ENCODE measurements around the gene AQP1. TPM values are rescaled to one million over a fixed set of nuclear protein-coding genes. Genes with fewer than 3 reads are reported as not detected.
A peak's percentile ranks its signal among the peaks of the same experiment; 100 is the strongest.

Gene AQP1
- total RNA-seq, 1 experiment from 2014 or later, result 8.2 TPM

- DNase-seq (ENCODE audit: low spot score), result no peak
Measured at GRCh38 chr7:30884881-30885280, 26.8 kb upstream of the AQP1 start.

- no peak for DNase-seq (ENCODE audit: low spot score)
Measured at GRCh38 chr7:30886608-30887011, 25.0 kb upstream of the AQP1 start.

- DNase-seq (ENCODE audit: low spot score), result no peak
Measured at GRCh38 chr7:30887464-30887872, 24.2 kb upstream of the AQP1 start.

- DNase-seq (ENCODE audit: low spot score), result no peak
Measured at GRCh38 chr7:30888747-30889146, 22.9 kb upstream of the AQP1 start.

GRCh38 chr7:30890226-30890625 lies 21.4 kb upstream of the AQP1 start:
- no peak for DNase-seq (ENCODE audit: low spot score)

GRCh38 chr7:30893357-30893756 lies 18.3 kb upstream of the AQP1 start:
- no peak for DNase-seq (ENCODE audit: low spot score)

- DNase-seq (ENCODE audit: low spot score), result no peak
Measured at GRCh38 chr7:30894009-30894408, 17.6 kb upstream of the AQP1 start.

- peak; percentile 32 for DNase-seq (ENCODE audit: low spot score)
Measured at GRCh38 chr7:30894866-30895605, 16.6 kb upstream of the AQP1 start.

- no peak for DNase-seq (ENCODE audit: low spot score)
Measured at GRCh38 chr7:30896036-30896435, 15.6 kb upstream of the AQP1 start.

GRCh38 chr7:30896783-30897637 lies 14.6 kb upstream of the AQP1 start:
- peak; percentile 42 for DNase-seq (ENCODE audit: low spot score)

- DNase-seq (ENCODE audit: low spot score), result no peak
Measured at GRCh38 chr7:30897770-30898169, 13.9 kb upstream of the AQP1 start.

GRCh38 chr7:30898411-30898810 lies 13.2 kb upstream of the AQP1 start:
- no peak for DNase-seq (ENCODE audit: low spot score)

GRCh38 chr7:30899066-30899465 lies 12.6 kb upstream of the AQP1 start:
- no peak for DNase-seq (ENCODE audit: low spot score)

GRCh38 chr7:30899630-30900029 lies 12.0 kb upstream of the AQP1 start:
- DNase-seq (ENCODE audit: low spot score), result no peak

- DNase-seq (ENCODE audit: low spot score), result no peak
Measured at GRCh38 chr7:30900053-30900452, 11.6 kb upstream of the AQP1 start.

GRCh38 chr7:30900803-30901362 lies 10.8 kb upstream of the AQP1 start:
- no peak for DNase-seq (ENCODE audit: low spot score)

- no peak for DNase-seq (ENCODE audit: low spot score)
Measured at GRCh38 chr7:30901856-30902255, 9.8 kb upstream of the AQP1 start.

GRCh38 chr7:30902466-30902865 lies 9.2 kb upstream of the AQP1 start:
- DNase-seq (ENCODE audit: low spot score), result no peak

- DNase-seq (ENCODE audit: low spot score), result no peak
Measured at GRCh38 chr7:30903146-30903545, 8.5 kb upstream of the AQP1 start.

- DNase-seq (ENCODE audit: low spot score), result no peak
Measured at GRCh38 chr7:30904561-30904960, 7.1 kb upstream of the AQP1 start.

GRCh38 chr7:30905078-30906012 lies 6.3 kb upstream of the AQP1 start:
- DNase-seq (ENCODE audit: low spot score), result no peak
